ENCODE results near the gene SGCD.

SGCD gene

DNA sequence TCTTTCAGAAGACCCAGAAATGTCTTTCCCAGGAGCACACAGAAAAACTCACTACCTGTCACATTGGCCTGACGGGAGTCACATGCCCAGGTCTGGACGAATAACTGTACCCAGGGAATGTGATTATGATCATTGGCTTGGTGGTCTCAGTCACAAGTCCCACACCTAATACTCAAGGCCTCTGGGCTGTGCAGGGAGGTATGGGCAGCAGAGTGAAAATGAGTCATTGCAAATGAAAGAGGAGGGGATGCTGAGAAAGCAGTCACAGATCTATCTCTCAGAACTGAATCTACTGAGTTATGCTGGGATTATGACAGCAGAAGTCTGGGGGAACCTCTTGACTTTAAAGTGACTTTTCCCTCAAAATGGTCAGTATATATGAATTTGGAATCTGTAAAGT lies 36.9 kb downstream of the SGCD start:
- no peak for FAIRE-seq

DNA sequence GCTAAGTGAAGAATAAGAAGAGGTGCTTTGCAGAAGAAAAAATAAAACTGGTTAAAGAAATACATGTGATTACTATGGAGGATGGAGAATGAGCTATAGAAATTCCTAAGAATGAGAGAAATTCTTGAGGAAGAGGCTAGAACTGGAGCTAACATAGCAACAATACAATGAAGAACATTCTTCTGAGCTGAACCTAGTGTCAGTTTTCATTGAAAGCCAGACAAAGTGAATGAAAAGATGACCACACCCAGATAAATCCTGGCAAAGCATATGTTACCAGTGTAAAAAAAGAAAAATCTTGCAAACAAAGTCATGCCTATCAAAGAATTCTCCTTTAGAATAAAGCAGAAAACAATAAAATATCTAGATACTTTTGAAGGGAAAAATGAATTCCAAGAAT lies 39.6 kb downstream of the SGCD start:
- FAIRE-seq, result no peak

DNA sequence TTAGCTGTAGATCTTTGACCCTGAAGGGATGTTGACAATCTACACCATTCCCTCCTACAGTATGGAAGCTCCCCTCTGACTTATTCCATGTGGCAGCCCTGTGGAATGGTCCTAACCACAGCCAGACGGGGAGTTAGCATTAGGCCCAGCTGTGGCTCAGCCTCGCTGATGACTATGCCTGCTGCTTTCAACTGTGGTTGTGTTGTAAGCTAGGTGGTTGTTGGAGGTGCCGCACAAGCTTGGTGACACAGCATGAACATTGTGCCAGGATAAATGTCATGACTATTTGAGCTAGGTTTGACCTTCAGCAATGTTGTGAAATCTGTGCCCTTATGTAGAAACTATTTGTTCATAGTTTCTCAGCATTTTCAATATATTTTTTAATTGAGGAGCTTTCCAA lies 40.6 kb downstream of the SGCD start:
- FAIRE-seq, result no peak

DNA sequence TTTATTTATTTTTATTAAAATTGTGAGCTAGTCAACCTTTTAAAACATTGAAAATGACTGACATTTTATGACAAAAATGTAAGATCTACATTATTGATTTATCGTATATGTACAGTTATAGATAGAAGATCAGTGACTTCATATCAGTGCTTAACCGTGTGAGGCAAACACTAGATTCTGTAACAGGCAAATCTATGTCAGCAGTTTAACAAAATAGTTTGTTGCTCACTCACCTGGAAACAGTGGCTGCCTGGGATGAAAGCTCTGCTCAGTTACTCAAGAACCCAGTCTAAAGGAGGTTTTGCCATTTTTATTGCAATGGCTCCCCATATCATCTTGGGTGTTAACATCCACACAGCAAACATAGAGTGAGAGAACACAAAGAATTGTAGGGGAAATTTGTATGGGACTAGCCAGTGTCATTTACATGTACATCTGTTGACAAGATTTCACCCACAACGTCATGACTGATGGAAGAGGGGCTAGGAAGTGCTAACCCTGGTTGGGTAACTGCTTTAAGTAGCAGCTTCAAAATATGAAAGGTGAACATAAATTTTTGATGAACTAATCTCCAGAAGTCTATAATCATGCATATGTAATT lies 49.0 kb downstream of the SGCD start:
- no peak for FAIRE-seq

DNA sequence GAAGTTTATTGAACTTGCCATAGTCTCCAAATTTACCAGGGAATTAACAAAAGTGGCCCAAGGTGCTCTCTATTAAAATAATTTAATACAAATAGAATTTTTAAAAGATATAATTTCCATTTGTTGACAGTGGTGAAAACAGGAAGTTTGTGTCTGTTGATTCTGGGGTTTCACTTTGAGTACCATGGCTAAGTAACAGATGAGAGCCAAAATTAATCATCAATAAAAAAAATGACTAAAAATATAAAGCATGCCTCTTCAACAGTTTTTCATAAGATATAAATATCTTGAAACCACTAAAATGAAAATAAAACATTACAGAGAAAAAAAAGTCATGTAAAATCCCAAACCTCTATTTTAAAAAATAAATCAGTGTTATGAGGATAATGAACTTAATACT lies 49.8 kb downstream of the SGCD start:
- peak; percentile 36 for FAIRE-seq

DNA sequence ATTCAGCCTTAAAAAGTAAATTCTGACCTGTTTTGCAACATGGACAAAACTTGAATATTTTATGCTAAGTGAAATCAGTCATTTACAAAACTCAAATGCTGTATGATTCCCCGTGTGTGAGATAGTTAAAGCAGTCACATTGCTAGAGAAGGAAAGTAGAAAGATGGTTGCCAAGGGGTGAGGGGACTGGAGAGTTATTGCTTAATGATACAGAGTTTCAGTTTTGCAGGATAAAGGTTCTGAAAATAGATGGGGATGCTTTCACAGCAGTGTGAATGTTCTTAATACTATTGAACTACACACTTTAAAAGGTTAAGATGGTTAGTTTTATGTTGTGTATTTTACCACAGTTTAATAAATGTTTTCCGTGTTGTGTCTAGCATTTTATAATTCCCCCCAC lies 51.2 kb downstream of the SGCD start:
- no peak for FAIRE-seq

DNA sequence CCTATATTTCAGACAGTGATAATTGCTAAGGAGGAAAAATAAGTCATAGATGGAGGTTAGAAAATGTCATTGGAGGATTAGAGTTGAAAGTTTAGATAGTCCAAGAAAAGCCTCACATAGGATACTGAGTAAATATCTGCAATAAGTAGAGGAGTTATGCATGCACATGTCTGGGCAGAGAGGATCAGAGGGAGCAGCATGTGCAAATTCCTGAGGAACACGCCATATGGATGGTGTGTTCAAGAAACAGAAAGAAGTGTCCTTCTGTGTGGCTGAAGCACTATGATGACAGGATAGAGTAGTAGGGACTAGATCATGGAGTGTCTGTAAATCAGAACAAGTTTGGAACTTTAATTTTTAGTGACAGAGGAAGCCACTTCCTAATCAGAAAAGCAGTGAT lies 52.2 kb downstream of the SGCD start:
- no peak for FAIRE-seq

DNA sequence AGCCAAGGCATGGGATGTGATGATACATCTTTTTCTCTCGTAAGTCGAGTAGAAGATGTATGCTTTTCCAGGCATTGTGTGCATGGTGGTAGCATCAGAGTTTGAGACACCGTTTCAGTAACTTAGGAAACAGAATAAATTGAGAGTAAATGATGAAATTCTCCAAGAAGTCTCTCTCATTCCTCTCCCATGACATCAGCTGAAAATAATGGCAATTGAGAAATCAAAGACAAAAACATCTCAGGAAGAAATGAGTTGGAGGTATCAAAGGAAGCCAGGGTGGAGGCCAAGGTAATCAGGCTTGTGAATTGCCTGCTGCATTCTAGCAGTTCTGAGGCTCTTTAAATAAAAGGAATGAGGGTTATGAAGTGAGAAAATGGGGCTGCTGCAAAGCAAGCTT lies 53.9 kb downstream of the SGCD start:
- no peak for FAIRE-seq

DNA sequence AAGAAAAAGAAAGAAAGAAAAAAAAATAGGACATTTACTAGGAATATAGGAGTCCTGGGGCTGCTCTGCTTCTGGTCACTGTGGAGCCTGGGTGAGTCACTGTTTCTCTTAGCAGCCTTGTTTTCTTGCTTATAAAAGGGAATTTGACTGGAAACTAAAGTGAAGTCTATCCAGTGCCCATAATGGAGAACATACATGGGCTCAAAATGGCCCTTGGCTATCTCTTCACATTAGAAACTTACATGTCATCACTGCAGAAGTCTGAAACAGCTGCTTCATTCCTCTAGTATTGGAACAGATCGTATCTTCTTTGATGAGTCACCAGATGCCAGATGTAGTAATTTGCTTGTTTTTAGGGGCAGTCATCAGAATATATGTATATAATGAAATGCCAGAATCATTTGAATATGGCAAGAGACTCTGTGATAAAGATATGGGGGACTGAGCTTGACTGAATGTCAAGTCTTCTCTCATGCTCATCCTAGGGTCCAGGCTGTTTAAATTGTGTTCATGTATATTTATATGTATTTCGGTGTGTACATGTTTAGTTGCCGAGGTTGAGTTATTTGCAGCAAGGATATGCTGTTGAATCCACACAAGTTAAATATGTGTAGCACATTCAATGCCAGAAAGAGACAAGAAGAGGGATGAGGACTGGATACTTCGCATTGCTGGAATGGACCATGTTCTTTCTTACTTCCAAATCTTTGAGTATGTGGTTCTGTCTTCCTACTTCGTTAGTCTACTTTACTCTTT lies 56.7 kb downstream of the SGCD start:
- FAIRE-seq, result no peak

DNA sequence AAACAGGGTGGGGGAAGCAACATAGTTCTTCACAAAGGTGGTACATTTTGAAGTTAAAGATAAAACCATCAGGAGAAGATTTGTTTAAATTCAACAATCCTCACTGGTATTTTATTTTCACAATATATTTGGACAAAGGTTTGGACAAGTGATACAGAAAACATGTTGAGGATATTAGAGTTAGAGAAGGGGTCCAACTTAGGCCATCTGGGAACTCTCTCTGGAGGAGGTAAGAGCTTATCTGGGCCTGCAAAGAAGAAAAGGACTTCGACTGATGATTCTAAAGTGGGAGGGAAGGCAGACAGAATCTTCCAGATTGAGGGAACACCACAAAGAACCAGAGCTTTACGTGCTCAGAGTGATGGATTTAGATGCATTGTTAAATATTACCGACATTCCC lies 58.5 kb downstream of the SGCD start:
- no peak for FAIRE-seq

DNA sequence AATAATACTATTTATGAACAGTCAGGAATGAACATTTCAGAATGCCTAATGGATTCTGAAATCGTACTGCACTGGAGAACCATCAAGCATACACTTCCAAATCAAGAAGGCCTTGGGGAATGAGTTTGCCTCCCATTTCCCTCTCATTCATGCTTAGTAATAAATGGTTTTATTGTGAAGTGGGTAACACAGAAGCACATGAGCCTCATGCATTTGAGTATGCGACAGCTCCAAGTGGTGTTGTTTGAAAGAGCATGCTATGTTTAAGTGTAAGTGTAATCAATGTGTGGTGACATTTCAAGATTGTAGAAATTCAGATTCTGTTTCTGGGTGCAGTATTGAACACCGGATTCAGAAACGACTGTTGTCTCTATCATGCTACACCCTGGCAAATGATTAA lies 60.0 kb downstream of the SGCD start:
- FAIRE-seq, result no peak

DNA sequence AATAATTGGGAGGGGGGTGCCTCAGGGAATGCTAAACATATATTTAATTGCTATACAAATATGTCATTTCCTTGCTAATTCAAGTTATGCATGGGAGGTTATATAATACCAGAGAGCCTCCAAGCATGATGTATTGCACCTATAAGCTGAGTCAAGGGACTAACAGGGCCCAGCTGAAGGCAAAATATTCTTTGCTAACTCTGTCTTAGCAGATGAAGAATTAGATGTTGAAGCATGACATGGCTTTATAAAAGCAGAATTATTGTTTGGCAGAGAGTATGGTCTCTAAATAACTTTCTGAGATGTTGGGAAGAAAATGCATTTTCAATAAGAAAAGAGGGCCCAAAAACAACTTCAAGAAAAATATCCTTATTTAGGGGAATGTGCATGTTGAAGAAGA lies 60.4 kb downstream of the SGCD start:
- FAIRE-seq, result no peak

DNA sequence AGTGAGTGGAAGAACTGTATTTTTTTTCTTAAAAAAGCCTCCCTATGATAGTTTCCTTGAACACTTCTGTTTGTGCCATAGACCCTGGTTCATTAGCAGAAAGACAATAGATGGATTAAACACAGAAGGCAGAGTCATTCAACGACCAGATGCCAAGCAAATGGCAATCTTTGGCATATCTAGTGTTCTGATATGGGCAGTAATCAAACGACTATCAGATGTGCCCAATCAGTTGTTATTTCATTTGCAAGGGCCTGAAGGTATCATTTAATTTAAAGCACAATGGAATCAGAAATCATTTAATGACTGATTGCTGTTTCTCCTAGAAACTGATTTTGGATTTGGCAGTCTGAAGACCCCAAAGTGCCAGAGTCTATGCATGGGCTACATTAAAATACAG lies 61.3 kb downstream of the SGCD start:
- FAIRE-seq, result no peak

DNA sequence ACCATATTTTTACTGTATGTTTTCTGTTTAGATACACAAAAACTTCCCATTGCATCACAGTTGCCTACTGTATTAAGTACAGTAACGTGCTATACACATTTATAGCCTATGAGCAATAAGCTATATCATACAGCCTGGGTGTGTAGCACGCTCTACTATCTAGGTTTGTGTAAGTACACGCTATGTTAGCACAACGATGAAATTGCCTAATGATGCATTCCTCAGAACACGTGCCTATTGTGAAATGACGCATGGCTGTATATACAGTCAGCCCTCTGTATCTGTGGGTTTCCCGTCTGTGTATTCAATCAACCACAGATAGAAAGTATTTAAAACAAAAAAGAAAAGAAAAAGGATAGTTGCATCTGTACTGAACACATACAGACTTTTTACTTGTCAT lies 64.2 kb downstream of the SGCD start:
- no peak for FAIRE-seq

DNA sequence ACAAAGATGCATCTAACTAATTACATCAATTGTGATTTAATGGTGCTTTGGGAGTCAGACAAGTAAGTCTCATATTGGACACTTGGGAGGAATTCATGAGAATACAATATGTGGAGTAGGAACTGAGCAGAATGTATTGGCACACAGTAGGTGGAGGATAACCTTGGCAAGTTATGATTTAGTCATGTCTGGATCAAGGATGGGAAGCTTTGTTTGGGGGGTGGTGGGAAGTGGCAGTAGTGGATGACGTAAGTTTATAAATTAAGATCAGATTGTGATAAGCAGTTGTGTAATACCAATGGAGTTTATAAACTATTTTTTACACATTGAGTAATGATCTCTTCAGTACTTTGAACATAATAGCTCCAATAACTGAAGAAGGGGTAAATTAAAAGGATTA lies 67.0 kb downstream of the SGCD start:
- no peak for FAIRE-seq

DNA sequence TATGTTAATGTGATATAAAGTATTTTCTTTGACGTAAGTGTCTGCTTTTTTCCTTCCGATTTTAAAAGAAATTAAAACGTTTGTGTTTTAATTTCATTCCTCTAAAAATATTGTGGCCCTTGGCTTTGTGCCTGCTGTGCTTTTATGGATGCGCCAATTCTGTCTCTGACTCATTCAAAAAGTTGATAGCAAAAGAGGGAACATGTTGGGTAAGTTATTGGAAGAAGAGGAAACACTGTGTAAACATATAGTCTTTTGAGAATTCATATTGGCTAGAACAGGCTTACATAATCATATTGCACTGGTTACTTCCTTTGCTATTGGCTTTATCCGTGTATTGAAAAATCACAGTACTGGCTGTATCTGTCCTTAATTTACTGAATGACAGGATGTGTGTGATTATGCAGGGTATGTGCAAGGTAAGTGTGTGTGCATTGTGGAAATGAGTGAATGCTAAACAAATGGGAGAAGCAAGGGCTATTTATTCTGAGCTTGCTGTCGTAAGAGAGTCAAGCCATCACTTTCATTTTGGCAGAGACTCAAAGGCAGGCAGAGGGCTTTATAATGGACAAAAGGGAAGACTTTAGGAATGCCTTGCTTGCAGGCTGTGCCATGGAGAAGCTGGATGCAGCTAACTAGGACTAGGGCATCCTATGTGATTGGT lies 67.8 kb downstream of the SGCD start:
- FAIRE-seq, result no peak

DNA sequence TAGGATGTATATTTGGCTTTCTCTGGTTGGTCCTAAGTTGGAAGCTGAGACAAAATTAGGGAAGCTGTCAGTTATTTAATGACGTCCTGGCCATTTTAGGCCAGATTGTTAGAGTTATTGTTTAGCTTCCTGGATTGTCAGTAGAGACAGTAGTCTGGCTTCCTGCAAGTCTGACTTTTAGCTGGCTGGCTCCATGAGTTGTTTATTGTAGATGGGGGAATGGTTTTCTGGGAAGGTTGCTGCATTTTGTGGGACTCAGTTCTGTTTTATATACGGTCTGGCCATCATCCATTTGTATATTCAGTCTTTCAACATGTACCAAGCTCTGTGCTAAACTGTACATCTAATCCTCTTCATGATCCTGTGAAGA lies 68.3 kb downstream of the SGCD start:
- FAIRE-seq, result no peak

DNA sequence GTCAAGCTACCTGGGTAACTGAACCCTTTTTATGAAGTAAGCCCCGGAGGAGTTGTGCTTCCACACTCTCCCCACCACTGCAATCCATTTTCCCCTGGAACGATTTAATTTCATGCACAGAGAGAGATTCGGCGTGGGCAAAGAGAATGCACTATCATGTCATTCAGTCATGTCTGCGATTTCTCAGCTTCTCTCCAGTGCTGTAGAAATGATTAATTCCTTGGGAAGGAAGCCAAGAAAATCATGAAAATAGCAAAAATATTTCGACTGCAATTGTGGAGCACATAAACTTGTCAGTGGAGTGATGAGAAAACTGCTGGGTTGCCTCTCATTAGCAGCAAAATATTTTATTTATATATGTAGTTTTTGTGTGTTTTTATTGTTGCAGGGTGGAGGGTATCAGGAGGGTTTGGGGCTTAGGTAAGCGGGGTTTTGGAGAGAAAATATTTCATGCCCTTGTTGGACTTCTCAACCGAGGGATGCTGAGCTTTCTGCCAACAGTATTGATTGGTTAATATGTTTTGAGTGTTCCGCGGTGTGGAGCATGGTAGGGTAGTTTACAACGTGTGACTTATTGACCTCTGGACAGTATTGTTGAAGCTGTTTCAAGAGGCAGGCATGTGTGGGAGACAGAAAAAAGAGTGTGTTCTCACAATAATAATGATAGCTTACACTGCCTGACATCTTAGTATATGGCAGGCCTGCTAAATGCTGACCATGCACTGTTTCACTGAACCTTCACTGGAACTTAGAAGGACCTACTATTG lies 69.3 kb downstream of the SGCD start:
- no peak for FAIRE-seq

DNA sequence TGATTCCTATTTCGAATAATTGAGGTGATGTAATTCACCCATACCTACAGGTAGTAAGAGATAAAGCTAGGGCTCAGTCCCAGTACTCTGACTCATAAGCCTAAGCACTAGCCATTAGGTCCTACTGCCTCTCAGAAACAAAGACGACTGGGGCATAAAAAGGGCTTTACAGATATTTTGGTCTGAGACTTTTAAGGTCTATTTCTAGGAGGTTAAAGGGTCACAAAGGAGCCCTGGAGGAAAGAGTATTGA lies 69.8 kb downstream of the SGCD start:
- no peak for FAIRE-seq

DNA sequence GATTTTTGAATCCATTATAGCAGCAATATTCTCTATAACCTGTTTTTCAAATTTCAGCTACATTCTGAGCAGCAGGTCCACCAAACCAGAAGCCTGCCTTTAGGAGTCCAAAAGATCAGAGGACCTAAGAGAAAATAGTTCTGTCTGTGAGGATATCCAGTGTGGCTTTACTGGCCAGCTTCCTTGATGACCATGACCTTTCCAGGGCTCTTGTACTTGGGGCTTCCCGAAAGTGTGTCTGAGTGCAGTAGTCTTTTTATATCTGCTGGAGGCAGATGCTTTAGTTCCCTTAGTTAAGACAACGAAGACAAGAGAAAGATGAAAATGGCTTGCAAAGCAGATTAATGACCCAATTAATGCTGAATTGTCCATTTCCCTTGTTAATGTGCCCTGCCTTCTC lies 72.4 kb downstream of the SGCD start:
- no peak for FAIRE-seq

DNA sequence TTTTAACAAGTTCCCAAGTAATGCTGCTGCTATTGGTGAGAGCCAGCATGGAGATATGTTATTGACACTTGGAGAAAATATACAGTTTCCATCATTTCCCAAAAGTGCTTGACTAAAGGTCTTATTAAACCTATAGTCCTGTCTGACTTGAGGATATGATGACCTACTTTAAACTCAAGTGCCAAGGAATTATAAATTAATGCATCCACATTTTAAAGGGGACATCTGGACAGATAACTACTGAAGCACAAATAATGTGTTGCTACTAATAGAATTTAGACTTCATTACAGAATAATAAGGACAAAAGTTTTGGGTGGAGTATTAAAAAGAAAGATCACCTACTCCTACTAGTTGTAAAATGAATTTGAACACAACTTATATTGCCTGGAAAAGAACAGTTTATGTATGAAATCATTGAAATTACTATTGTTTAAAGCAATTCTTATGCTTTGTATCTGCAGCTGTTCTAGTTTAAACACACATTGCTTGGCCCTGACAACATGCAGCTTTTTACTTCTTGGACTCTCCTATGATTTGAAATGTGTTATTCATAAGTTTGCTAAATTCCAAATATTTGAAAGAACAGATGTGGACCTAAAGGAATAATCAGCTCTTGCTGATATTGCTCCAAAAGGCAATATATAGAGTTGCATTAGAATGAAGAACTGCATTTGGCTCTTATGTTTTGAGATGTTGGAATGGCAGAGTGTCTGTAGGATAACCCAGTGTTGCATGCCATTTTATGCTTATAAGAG lies 73.4 kb downstream of the SGCD start:
- no peak for FAIRE-seq

DNA sequence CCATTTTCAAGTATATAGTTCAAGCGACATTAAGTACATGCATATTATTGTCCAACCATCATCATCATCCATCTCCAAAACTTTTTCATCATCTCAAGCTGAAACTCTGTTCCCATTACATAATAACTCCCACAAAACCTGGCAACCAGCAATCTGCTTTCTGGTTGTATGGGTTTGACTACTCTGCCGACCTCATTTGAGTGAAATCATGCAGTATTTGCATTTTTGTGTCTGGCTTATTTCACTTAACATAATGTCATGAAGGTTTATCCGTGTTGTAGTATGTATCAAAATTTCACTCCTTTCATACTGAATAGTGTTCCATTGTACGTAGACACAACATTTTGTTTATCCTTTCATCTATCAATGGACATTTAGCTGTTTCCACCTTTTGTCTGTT lies 74.8 kb downstream of the SGCD start:
- no peak for FAIRE-seq

DNA sequence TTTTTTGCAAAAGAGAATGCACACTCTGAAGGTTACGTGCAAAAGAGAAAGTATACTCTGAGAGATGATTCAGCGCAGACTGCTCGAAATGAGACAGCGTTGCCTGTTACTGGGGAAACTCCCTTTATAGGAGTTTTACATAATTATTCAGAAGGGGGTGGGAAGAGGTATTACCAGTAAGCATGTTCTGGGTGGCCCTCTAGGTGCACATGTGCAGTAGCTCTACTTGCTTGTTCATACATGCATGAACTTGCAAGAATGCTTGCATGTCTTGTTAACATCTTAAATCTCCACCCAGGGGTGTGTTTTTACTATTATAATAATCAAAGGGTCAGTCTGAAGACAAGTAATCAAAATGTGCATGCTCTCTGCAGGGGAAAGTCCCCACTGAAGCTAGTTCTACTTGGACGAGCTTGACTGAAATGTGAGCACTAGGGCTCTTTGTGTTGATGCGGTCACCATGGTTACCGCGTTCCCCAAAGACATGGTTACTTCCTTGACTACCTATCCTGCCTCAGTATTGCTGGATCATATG lies 75.5 kb downstream of the SGCD start:
- no peak for FAIRE-seq
